GM12878 (cell line): ENCODE data around the gene ZNF335. TPM values are rescaled to one million over a fixed set of nuclear protein-coding genes. Genes with fewer than 3 reads are reported as not detected.
A peak's percentile ranks its signal among the peaks of the same experiment; 100 is the strongest.

Source experiments
- ATAC-seq: fragments of 200-7000 bp; cut with Tn5 transposase; 3 replicates; pipeline ENCODE4 v1.9.1; 2020; ENCODE audit warnings: mild to moderate bottlenecking, moderate library complexity
- BruUV-seq: library from RNA; stranded (reverse); fragments of 400-500 nt; replicated peaks from 2 replicates; lab custom pipeline; 2021; lab: Mats Ljungman, UMichigan
- CTCF ChIA-PET: fragments of 300-600 bp; sonication (Branson Sonifier 250); formaldehyde crosslinking; extraction: SDS; loops from one replicate; lab custom pipeline; 2021; ENCODE audit warnings: inconsistent platforms; lab: Yijun Ruan, JAX
- POLR2A ChIA-PET: fragments of 350-600 bp; formaldehyde crosslinking; extraction: SDS; loops from one replicate; lab custom pipeline; 2021; ENCODE audit warnings: inconsistent platforms; lab: Charles Lee
- RAD21 ChIA-PET: fragments of 300-600 bp; sonication (Branson Sonifier 250); formaldehyde crosslinking; loops from one replicate; lab custom pipeline; 2023; ENCODE audit warnings: antibody characterized with exemption; ENCODE audit not compliant: unreplicated experiment; lab: Charles Lee
- SMC1A ChIA-PET: fragments of 300-600 bp; sonication (Branson Sonifier 250); formaldehyde crosslinking; loops from one replicate; lab custom pipeline; 2023; ENCODE audit not compliant: unreplicated experiment, uncharacterized antibody; lab: Charles Lee
- DNase-seq: peaks from one replicate; pipeline ENCODE4 v3.0.0-alpha.2; 2011; ENCODE audit warnings: low read depth, low spot score
- FAIRE-seq: peaks from 3 replicates; lab custom pipeline; 2011; peaks lifted over from hg19 to GRCh38; lab: Jason Lieb, UNC
- H2AFZ ChIP-seq: 2 replicates; pipeline ENCODE4 v1.6.0; 2011; ENCODE audit warnings: low read depth, low read length, control low read depth; ENCODE audit not compliant: control insufficient read depth
- H3K27ac ChIP-seq: 2 replicates; pipeline ENCODE4 v1.5.1; 2011; ENCODE audit warnings: control low read depth; ENCODE audit not compliant: control insufficient read depth, insufficient read depth
- H3K27me3 ChIP-seq, 2 experiments: replicated peaks in 1 of 2; 2 replicates each; pipeline versions ENCODE4 v1.6.0 to v1.6.1; 2011; ENCODE audit warnings: low read length in 1 of 2; ENCODE audit not compliant: control insufficient read depth in 2 of 2, insufficient read depth in 2 of 2
- H3K36me3 ChIP-seq, 2 experiments: 2 replicates each; pipeline ENCODE4 v1.5.1; 2011; ENCODE audit warnings: low read length in 1 of 2; ENCODE audit not compliant: control insufficient read depth in 2 of 2, insufficient read depth in 2 of 2
- H3K4me1 ChIP-seq: 2 replicates; pipeline ENCODE4 v1.6.1; 2011; ENCODE audit warnings: mild to moderate bottlenecking, low read length, moderate library complexity, mixed read lengths; ENCODE audit not compliant: control insufficient read depth, insufficient read depth
- H3K4me2 ChIP-seq: 2 replicates; pipeline ENCODE4 v1.6.0; 2011; ENCODE audit warnings: control low read depth; ENCODE audit not compliant: control insufficient read depth, insufficient read depth
- H3K4me3 ChIP-seq: fragments of 200-600 bp; sonication (generic); 2 replicates; pipeline ENCODE4 v1.5.1; 2016
- H3K79me2 ChIP-seq: 2 replicates; pipeline ENCODE4 v1.6.0; 2011; ENCODE audit warnings: low read length; ENCODE audit not compliant: control insufficient read depth, insufficient read depth
- H3K9ac ChIP-seq: 2 replicates; pipeline ENCODE4 v1.8.0; 2011; ENCODE audit warnings: low read length, control low read depth, mixed read lengths; ENCODE audit not compliant: control insufficient read depth, insufficient read depth
- H3K9me3 ChIP-seq: replicated peaks from 3 replicates; pipeline ENCODE4 v1.5.1; 2011; ENCODE audit warnings: mild to moderate bottlenecking, low read length; ENCODE audit not compliant: control insufficient read depth, insufficient read depth
- H4K20me1 ChIP-seq: 2 replicates; pipeline ENCODE4 v1.6.0; 2011; ENCODE audit not compliant: control insufficient read depth, insufficient read depth
- BACH1 ChIP-seq: fragments of 450-650 bp; IDR thresholded peaks from 2 replicates; pipeline ENCODE4 v1.6.1; 2017; ENCODE audit warnings: mild to moderate bottlenecking, borderline replicate concordance
- BCL3 ChIP-seq: IDR thresholded peaks from 2 replicates; pipeline ENCODE4 v1.6.1; 2011; ENCODE audit warnings: borderline replicate concordance, low read depth, mild to moderate bottlenecking, moderate library complexity, low read length; ENCODE audit not compliant: insufficient read depth, poor library complexity, severe bottlenecking
- BHLHE40 ChIP-seq, 2 experiments: fragments of 450-650 bp in 1 of 2; IDR thresholded peaks; 2 replicates each; pipeline ENCODE4 v1.6.1; 2011 to 2017; ENCODE audit warnings: low read depth in 2 of 2, borderline replicate concordance in 1 of 2, improper control_type of control experiment in 1 of 2, low read length in 1 of 2, mild to moderate bottlenecking in 1 of 2
- EED ChIP-seq: sonication (generic); IDR thresholded peaks from 2 replicates; pipeline ENCODE4 v1.6.1; 2016; ENCODE audit warnings: antibody characterized with exemption, low read depth
- FOXM1 ChIP-seq: IDR thresholded peaks from 2 replicates; pipeline ENCODE4 v1.6.1; 2012; ENCODE audit warnings: low read depth, mild to moderate bottlenecking, inconsistent platforms, low read length, moderate library complexity
- HDAC6 ChIP-seq: fragments of 200-600 bp; sonication (generic); IDR thresholded peaks from one replicate; pipeline ENCODE4 v1.8.0; 2017; ENCODE audit warnings: antibody characterized with exemption; ENCODE audit not compliant: unreplicated experiment
- HDGF ChIP-seq: fragments of 450-650 bp; IDR thresholded peaks from 2 replicates; pipeline ENCODE4 v1.6.1; 2016; ENCODE audit warnings: antibody characterized with exemption
- IKZF1 ChIP-seq: fragments of 450-650 bp; conservative IDR thresholded peaks from 2 replicates; pipeline ENCODE4 v1.6.1; 2017; ENCODE audit warnings: antibody characterized with exemption, mild to moderate bottlenecking
- IKZF2 ChIP-seq, 2 experiments: fragments of 450-650 bp; IDR thresholded peaks; 2 replicates each; pipeline ENCODE4 v1.6.1; 2017; ENCODE audit warnings: mild to moderate bottlenecking in 2 of 2, moderate library complexity in 2 of 2
- JUNB ChIP-seq: IDR thresholded peaks from 2 replicates; pipeline ENCODE4 v1.6.1; 2016; ENCODE audit warnings: antibody characterized with exemption, mild to moderate bottlenecking
- MEF2A ChIP-seq: IDR thresholded peaks from 2 replicates; pipeline ENCODE4 v1.6.1; 2011; ENCODE audit warnings: low read depth, mild to moderate bottlenecking, low read length, moderate library complexity; ENCODE audit not compliant: insufficient read depth
- MEF2B ChIP-seq: fragments of 450-650 bp; IDR thresholded peaks from 2 replicates; pipeline ENCODE4 v1.6.1; 2018; ENCODE audit warnings: mild to moderate bottlenecking, moderate library complexity; ENCODE audit not compliant: partially characterized antibody, poor library complexity, severe bottlenecking
- NR2F1 ChIP-seq: fragments of 450-650 bp; conservative IDR thresholded peaks from 2 replicates; pipeline ENCODE4 v1.6.1; 2017; ENCODE audit warnings: mild to moderate bottlenecking
- PAX5 ChIP-seq: IDR thresholded peaks from 2 replicates; pipeline ENCODE4 v1.6.1; 2011; ENCODE audit warnings: low read depth, low read length, borderline replicate concordance
- PAX8 ChIP-seq: fragments of 450-650 bp; IDR thresholded peaks from 2 replicates; pipeline ENCODE4 v1.6.1; 2017; ENCODE audit warnings: mild to moderate bottlenecking, moderate library complexity
- POLR2AphosphoS2 ChIP-seq: IDR thresholded peaks from 2 replicates; pipeline ENCODE4 v1.6.1; 2011; ENCODE audit warnings: low read depth, mild to moderate bottlenecking, low read length, improper control_type of control experiment, moderate library complexity
- RAD51 ChIP-seq: fragments of 450-650 bp; IDR thresholded peaks from 2 replicates; pipeline ENCODE4 v1.6.1; 2016; ENCODE audit warnings: moderate library complexity, mild to moderate bottlenecking, inconsistent platforms
- RELB ChIP-seq: fragments of 450-650 bp; IDR thresholded peaks from 2 replicates; pipeline ENCODE4 v1.6.1; 2017; ENCODE audit warnings: low read depth, mild to moderate bottlenecking, moderate library complexity
- SMC3 ChIP-seq: IDR thresholded peaks from 2 replicates; pipeline ENCODE4 v1.6.1; 2011; ENCODE audit warnings: low read length, improper control_type of control experiment, borderline replicate concordance
- SREBF1 ChIP-seq: IDR thresholded peaks from 2 replicates; pipeline ENCODE4 v1.6.1; 2012; ENCODE audit warnings: mild to moderate bottlenecking, low read length
- SUZ12 ChIP-seq: fragments of 200-600 bp; sonication (generic); IDR thresholded peaks from one replicate; pipeline ENCODE4 v1.6.1; 2018; ENCODE audit warnings: antibody characterized with exemption, mild to moderate bottlenecking; ENCODE audit not compliant: unreplicated experiment
- WGBS: methylation state at CpG from one replicate; pipeline ENCODE4 v1.1.6; 2016; ENCODE audit warnings: low lambda C conversion rate; ENCODE audit not compliant: insufficient replicate concordance, insufficient coverage; ENCODE audit errors: missing lambda C conversion rate; 5-methylcytosine and 5-hydroxymethylcytosine counted together
- in situ Hi-C: fragments of 300-500 bp; cut with MboI; formaldehyde crosslinking; loops from 9 replicates; pipeline ENCODE4 v1.14.3; 2018; ENCODE audit warnings: mixed read lengths
- intact Hi-C: fragments of 100-400 bp; cut with micrococcal nuclease; formaldehyde crosslinking; loops from one replicate; pipeline ENCODE4 v1.14.2; 2022; ENCODE audit not compliant: unreplicated experiment
- polyA plus RNA-seq, 11 experiments: library from polyadenylated mRNA; depleted of rRNA in 4 of 11; unstranded in 6 of 11; stranded (reverse) in 5 of 11; fragments of >200 nt; fragmentation: Nextera tagmentation in 4 of 11; fragmentation: Illumina TruSeq in 1 of 11; extraction: Ambion mirVana in 4 of 11; extraction: Trizol in 1 of 11; gene quantifications; 1 replicate in 1 of 11; 2 replicates in 10 of 11; pipeline versions ENCODE4 v1.2.1 to v1.2.3, GENCODE V29; 2011 to 2016; ENCODE audit warnings: inconsistent platforms in 2 of 11, missing spikeins in 2 of 11, low read depth in 1 of 11
- total RNA-seq, 4 experiments: library from RNA; depleted of rRNA in 3 of 4; stranded (reverse); fragments of >200 nt in 3 of 4; fragmentation: Illumina TruSeq in 1 of 4; extraction: Trizol in 1 of 4; gene quantifications; 2 replicates each; pipeline versions ENCODE4 v1.2.1 to v1.2.3, GENCODE V29; 2013 to 2021

The ZNF335 gene
- total and polyA plus RNA-seq, 10 of the 15 experiments (the other 5 are each of a cell fraction or from before 2014, with no cell fraction given): 0.74 to 30.1 (median 14.5) TPM

DNA sequence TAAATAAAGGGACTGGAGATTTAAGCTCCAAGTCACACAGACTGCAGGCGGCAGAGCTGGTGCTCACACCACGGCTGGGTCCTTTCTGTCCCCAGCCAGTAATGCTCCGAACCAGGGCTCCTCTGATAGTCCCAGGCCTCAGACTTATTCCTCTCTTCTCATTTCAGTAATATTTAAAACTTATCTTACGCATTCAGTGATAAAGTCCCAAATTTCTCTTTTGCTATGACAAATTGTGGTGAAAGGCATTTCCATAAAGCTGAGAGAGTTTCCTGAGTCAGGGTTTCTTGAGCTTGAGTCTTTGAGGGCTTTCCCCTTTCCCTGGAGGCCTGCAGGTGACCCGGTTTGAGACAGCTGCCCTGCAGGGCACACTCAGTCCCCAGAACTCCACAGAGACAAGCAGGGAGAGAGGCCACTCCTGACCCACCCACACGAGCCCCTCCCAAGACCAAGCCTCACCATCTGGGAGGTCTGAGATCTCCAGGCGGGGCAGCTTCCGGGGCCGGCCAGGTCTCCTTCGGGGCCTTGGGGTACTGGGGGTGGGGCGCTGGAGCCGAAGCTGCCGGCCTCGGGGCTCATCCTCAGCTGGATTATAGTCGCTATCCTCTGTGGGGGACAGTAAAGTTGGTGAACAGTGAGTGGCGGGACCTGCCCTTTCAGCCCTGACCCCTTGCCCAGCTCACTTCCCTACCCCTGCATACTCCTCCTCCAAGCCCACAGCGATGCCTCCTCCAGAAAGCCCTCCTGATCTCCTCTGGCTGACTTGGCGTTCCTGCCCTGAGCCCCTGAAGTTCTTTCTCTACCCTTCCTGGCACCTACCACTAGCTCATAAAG lies 6.6 kb downstream of the ZNF335 start:
- Histone ChIP-seq H2AFZ (no peak overlapping the region), H3K36me3 (peaks cover 20 to 42% of the 10 kb centered on the region in 2 experiments), H3K4me2 (no peak overlapping the region), H3K79me2 (peaks cover 22% of the 10 kb centered on the region), H3K4me1 (peaks cover 18% of the 10 kb centered on the region), H3K9me3 (no peaks in the 10 kb centered on the region; the same call in 2 of the 3 replicates), H3K4me3 (no peak overlapping the region), H3K27ac (no peak overlapping the region), H3K9ac (no peak overlapping the region), H3K27me3 (no peaks in the 10 kb centered on the region), H4K20me1 (no peaks in the 10 kb centered on the region)
- FAIRE-seq (no peak), DNase-seq (no peak), ATAC-seq (peak; percentile 70)
- intact Hi-C loops (no loop called here), in situ Hi-C loops (no loop called here)
- RAD21 ChIA-PET: interaction anchor here (0.8 to 1.8 kb wide), 5 partner anchors 29 to 166 kb away, joined by 3 to 10 read pairs (median 6); partner anchors contain the start of gene PCIF1
- SMC1A ChIA-PET: interaction anchor here (0.6 to 1.6 kb wide), 7 partner anchors 16 to 166 kb away, joined by 3 to 6 read pairs (median 4); no protein-coding TSS in a partner anchor
- CTCF ChIA-PET: interaction anchor here (0.8 to 9.4 kb wide), 10 partner anchors 13 to 169 kb away, joined by 3 to 120 read pairs (median 4); no protein-coding TSS in a partner anchor
- BruUV-seq: no TSS peak
- whole genome bisulfite sequencing: 9% methylated on average over 18 of the region's 18 CpGs
- POLR2A ChIA-PET: interaction anchor here (0.6 to 1.3 kb wide), 3 partner anchors 31 to 126 kb away, joined by 3 to 7 read pairs (median 3); partner anchors contain the start of gene PCIF1
- TF ChIP-seq BCL3: peak; percentile 45
- TF ChIP-seq HDGF: peak; percentile 19; the same call in 1 of the 2 replicates
- no peak for TF ChIP-seq RAD51
- peak; percentile 69 for TF ChIP-seq JUNB
- TF ChIP-seq MEF2B: peak; percentile 79
- TF ChIP-seq PAX5: 0 out of 2 replicates have a peak, but pooled peaks have one; percentile 21
- TF ChIP-seq SUZ12: no peak
- peak; percentile 22; the same call in 1 of the 2 replicates for TF ChIP-seq BACH1
- TF ChIP-seq MEF2A: 0 out of 2 replicates have a peak, but pooled peaks have one; percentile 12
- TF ChIP-seq SMC3: no peak
- TF ChIP-seq NR2F1: peak; percentile 50; the same call in 1 of the 2 replicates
- TF ChIP-seq PAX8: no peak
- TF ChIP-seq SREBF1: 0 out of 2 replicates have a peak, but pooled peaks have one; percentile 31
- no peak for TF ChIP-seq EED
- no peak for TF ChIP-seq HDAC6
- TF ChIP-seq RELB: peak; percentile 25; the same call in 1 of the 2 replicates
- TF ChIP-seq POLR2AphosphoS2: no peak
- peak; percentile 58 to 62; a peak in 3 of 4 replicates for TF ChIP-seq IKZF2 (IDR thresholded peaks at IDR 0.05)
- 0 out of 2 replicates have a peak, but pooled peaks have one; percentile 34 for TF ChIP-seq FOXM1
- TF ChIP-seq IKZF1: peak; percentile 56; the same call in 1 of the 2 replicates
- peak; percentile 54 to 62; a peak in 3 of 4 replicates for TF ChIP-seq BHLHE40 (IDR thresholded peaks at IDR 0.05; ENCODE audit: borderline replicate concordance in 1 of 2, low read depth in 2 of 2, low read length in 1 of 2)
